Liver (tissue), 9 donors: ENCODE results near the gene KIAA0513. TPM values are rescaled to one million over a fixed set of nuclear protein-coding genes. Genes with fewer than 3 reads are reported as not detected.

Experiments
- DNase-seq: peaks from one replicate; pipeline ENCODE4 v3.0.0-alpha.2; 2017; ENCODE audit warnings: low spot score
- H3K27ac ChIP-seq, 2 donors: one replicate each; pipeline ENCODE4 v1.7.0; 2013; ENCODE audit warnings: inconsistent platforms in 2 of 2, low read length in 2 of 2, control low read depth in 1 of 2, low read depth in 1 of 2, mild to moderate bottlenecking in 1 of 2
- H3K27me3 ChIP-seq, 4 donors: one replicate each; pipeline versions ENCODE4 v1.6.1 to v1.7.0; 2013; ENCODE audit warnings: low read length in 3 of 4, inconsistent platforms in 1 of 4, mild to moderate bottlenecking in 1 of 4, moderate library complexity in 1 of 4; ENCODE audit not compliant: control insufficient read depth in 4 of 4, insufficient read depth in 4 of 4
- H3K36me3 ChIP-seq, 4 donors: one replicate each; pipeline versions ENCODE4 v1.6.1 to v1.7.0; 2013; ENCODE audit warnings: low read length in 3 of 4, mild to moderate bottlenecking in 3 of 4, low read depth in 1 of 4, moderate library complexity in 1 of 4; ENCODE audit not compliant: control insufficient read depth in 4 of 4, insufficient read depth in 3 of 4
- H3K4me1 ChIP-seq, 4 donors: one replicate each; pipeline versions ENCODE4 v1.6.1 to v1.7.0; 2013; ENCODE audit warnings: low read length in 3 of 4, mild to moderate bottlenecking in 3 of 4, moderate library complexity in 1 of 4; ENCODE audit not compliant: control insufficient read depth in 4 of 4, insufficient read depth in 4 of 4
- H3K4me3 ChIP-seq, 3 donors: one replicate each; pipeline versions ENCODE4 v1.6.1 to v1.7.0; 2013; ENCODE audit warnings: low read length in 3 of 3, control low read depth in 1 of 3, low read depth in 1 of 3, mild to moderate bottlenecking in 1 of 3
- H3K9ac ChIP-seq, 2 donors: one replicate each; pipeline ENCODE4 v1.7.0; 2013; ENCODE audit warnings: low read length in 2 of 2, mild to moderate bottlenecking in 2 of 2, moderate library complexity in 2 of 2, control low read depth in 1 of 2, low read depth in 1 of 2
- H3K9me3 ChIP-seq, 4 donors: one replicate each; pipeline versions ENCODE4 v1.6.1 to v1.7.0; 2013; ENCODE audit warnings: low read length in 3 of 4; ENCODE audit not compliant: control insufficient read depth in 4 of 4
- EGR1 ChIP-seq, 2 donors: IDR thresholded peaks; 2 replicates each; pipeline ENCODE4 v1.6.1; 2016 to 2018; ENCODE audit warnings: antibody characterized with exemption in 2 of 2, low read depth in 2 of 2
- FOXA1 ChIP-seq: IDR thresholded peaks from 2 replicates; pipeline ENCODE4 v1.6.1; 2016; ENCODE audit warnings: antibody characterized with exemption
- FOXA2 ChIP-seq: IDR thresholded peaks from 2 replicates; pipeline ENCODE4 v1.6.1; 2016; ENCODE audit warnings: antibody characterized with exemption
- GABPA ChIP-seq, 2 donors: IDR thresholded peaks in 1 of 2; conservative IDR thresholded peaks in 1 of 2; 2 replicates each; pipeline ENCODE4 v1.6.1; 2016; ENCODE audit warnings: antibody characterized with exemption in 2 of 2, mild to moderate bottlenecking in 1 of 2, moderate library complexity in 1 of 2
- HNF4A ChIP-seq, 2 donors: conservative IDR thresholded peaks; 2 replicates each; pipeline ENCODE4 v1.6.1; 2016; ENCODE audit warnings: antibody characterized with exemption in 2 of 2, mild to moderate bottlenecking in 2 of 2
- HNF4G ChIP-seq: IDR thresholded peaks from 2 replicates; pipeline ENCODE4 v1.6.1; 2016; ENCODE audit warnings: antibody characterized with exemption
- JUND ChIP-seq, 2 donors: IDR thresholded peaks; 2 replicates each; pipeline ENCODE4 v1.6.1; 2016; ENCODE audit warnings: antibody characterized with exemption in 2 of 2
- NR2F2 ChIP-seq: IDR thresholded peaks from 2 replicates; pipeline ENCODE4 v1.6.1; 2016; ENCODE audit warnings: antibody characterized with exemption
- RAD21 ChIP-seq, 2 donors: IDR thresholded peaks; 2 replicates each; pipeline ENCODE4 v1.6.1; 2016; ENCODE audit warnings: antibody characterized with exemption in 2 of 2, mild to moderate bottlenecking in 2 of 2
- REST ChIP-seq: IDR thresholded peaks from 2 replicates; pipeline ENCODE4 v1.6.1; 2016; ENCODE audit warnings: antibody characterized with exemption, mild to moderate bottlenecking
- RXRA ChIP-seq, 2 donors: IDR thresholded peaks; 2 replicates each; pipeline ENCODE4 v1.6.1; 2017 to 2018; ENCODE audit warnings: antibody characterized with exemption in 2 of 2, mild to moderate bottlenecking in 1 of 2
- SP1 ChIP-seq: IDR thresholded peaks from 2 replicates; pipeline ENCODE4 v1.6.1; 2018; ENCODE audit warnings: antibody characterized with exemption, mild to moderate bottlenecking
- TAF1 ChIP-seq: conservative IDR thresholded peaks from 2 replicates; pipeline ENCODE4 v1.6.1; 2016; ENCODE audit warnings: antibody characterized with exemption, mild to moderate bottlenecking
- YY1 ChIP-seq: IDR thresholded peaks from 2 replicates; pipeline ENCODE4 v1.6.1; 2016; ENCODE audit warnings: antibody characterized with exemption, mild to moderate bottlenecking
- WGBS: extraction: QIAGEN DNeasy Blood & Tissue Kit; methylation state at CpG from one replicate; pipeline ENCODE4 v1.1.7; 2013; 5-methylcytosine and 5-hydroxymethylcytosine counted together
- polyA plus RNA-seq, 2 donors: library from polyadenylated mRNA; stranded (reverse) in 1 of 2; unstranded in 1 of 2; fragments of 200-250 nt in 1 of 2; fragments of >200 nt in 1 of 2; fragmentation: Nextera tagmentation in 1 of 2; extraction: Ambion mirVana in 1 of 2; gene quantifications; one replicate each; pipeline versions ENCODE4 v1.2.1 to v1.2.3, GENCODE V29; 2013 to 2015
- total RNA-seq, 2 donors: library from RNA; depleted of rRNA; stranded (reverse); fragments of >200 nt; gene quantifications; one replicate each; pipeline ENCODE4 v1.2.3, GENCODE V29; 2014
- TF ChIP-seq, protein P1 (sequence below): fragments of 150-350 bp; IDR thresholded peaks from 2 replicates; pipeline ENCODE4 v1.5.1; 2017; ENCODE audit warnings: improper control_type of control experiment, low read depth, low read length; ENCODE audit not compliant: missing input control
- TF ChIP-seq, protein P2 (sequence below): IDR thresholded peaks from 2 replicates; pipeline ENCODE4 v1.6.1; 2016; ENCODE audit warnings: antibody characterized with exemption
- TF ChIP-seq, protein P3 (sequence below): IDR thresholded peaks from 2 replicates; pipeline ENCODE4 v1.6.1; 2016; ENCODE audit warnings: antibody characterized with exemption
- TF ChIP-seq, protein P4 (sequence below): IDR thresholded peaks from 2 replicates; pipeline ENCODE4 v1.6.1; 2016; ENCODE audit warnings: antibody characterized with exemption
- donor health status: healthy.
- donor health status: healthy.
- donor health status: healthy.
- donor health status: healthy.
- donor health status: healthy.

Gene KIAA0513
- total and polyA plus RNA-seq, 4 donors = 1.5 to 5.9 (median 2.9) TPM

- H3K36me3 ChIP-seq = no peaks in the 10 kb centered on the region
- H3K9ac ChIP-seq = no peak overlapping the region
- no peak overlapping the region for H3K27ac ChIP-seq
Measured at GRCh38 chr16:85017151-85017550, 10.4 kb upstream of the KIAA0513 start.

More at GRCh38 chr16:85017151-85017550, 10.4 kb upstream of the KIAA0513 start:
- Histone ChIP-seq H3K4me1 (peaks cover 0 to 6% (median 0%) of the 10 kb centered on the region in 4 donors), H3K9me3 (no peaks in the 10 kb centered on the region), H3K27me3 (no peaks in the 10 kb centered on the region), H3K4me3 (no peak overlapping the region)
- TF ChIP-seq, protein P1, sequence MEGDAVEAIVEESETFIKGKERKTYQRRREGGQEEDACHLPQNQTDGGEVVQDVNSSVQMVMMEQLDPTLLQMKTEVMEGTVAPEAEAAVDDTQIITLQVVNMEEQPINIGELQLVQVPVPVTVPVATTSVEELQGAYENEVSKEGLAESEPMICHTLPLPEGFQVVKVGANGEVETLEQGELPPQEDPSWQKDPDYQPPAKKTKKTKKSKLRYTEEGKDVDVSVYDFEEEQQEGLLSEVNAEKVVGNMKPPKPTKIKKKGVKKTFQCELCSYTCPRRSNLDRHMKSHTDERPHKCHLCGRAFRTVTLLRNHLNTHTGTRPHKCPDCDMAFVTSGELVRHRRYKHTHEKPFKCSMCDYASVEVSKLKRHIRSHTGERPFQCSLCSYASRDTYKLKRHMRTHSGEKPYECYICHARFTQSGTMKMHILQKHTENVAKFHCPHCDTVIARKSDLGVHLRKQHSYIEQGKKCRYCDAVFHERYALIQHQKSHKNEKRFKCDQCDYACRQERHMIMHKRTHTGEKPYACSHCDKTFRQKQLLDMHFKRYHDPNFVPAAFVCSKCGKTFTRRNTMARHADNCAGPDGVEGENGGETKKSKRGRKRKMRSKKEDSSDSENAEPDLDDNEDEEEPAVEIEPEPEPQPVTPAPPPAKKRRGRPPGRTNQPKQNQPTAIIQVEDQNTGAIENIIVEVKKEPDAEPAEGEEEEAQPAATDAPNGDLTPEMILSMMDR = no peak
- TF ChIP-seq HNF4G = no peak
- no peak for TF ChIP-seq FOXA2
- no peak for TF ChIP-seq NR2F2
- TF ChIP-seq RXRA (IDR thresholded peaks at IDR 0.05) = no peak
- TF ChIP-seq, protein P2, sequence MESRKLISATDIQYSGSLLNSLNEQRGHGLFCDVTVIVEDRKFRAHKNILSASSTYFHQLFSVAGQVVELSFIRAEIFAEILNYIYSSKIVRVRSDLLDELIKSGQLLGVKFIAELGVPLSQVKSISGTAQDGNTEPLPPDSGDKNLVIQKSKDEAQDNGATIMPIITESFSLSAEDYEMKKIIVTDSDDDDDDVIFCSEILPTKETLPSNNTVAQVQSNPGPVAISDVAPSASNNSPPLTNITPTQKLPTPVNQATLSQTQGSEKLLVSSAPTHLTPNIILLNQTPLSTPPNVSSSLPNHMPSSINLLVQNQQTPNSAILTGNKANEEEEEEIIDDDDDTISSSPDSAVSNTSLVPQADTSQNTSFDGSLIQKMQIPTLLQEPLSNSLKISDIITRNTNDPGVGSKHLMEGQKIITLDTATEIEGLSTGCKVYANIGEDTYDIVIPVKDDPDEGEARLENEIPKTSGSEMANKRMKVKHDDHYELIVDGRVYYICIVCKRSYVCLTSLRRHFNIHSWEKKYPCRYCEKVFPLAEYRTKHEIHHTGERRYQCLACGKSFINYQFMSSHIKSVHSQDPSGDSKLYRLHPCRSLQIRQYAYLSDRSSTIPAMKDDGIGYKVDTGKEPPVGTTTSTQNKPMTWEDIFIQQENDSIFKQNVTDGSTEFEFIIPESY = no peak
- TF ChIP-seq, protein P3, sequence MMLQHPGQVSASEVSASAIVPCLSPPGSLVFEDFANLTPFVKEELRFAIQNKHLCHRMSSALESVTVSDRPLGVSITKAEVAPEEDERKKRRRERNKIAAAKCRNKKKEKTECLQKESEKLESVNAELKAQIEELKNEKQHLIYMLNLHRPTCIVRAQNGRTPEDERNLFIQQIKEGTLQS = no peak
- TF ChIP-seq SP1 = no peak
- TF ChIP-seq GABPA (IDR thresholded peaks at IDR 0.05 in 1 of 2, conservative IDR thresholded peaks at IDR 0.05 in 1 of 2) = no peak
- TF ChIP-seq FOXA1 = no peak
- TF ChIP-seq RAD21 (IDR thresholded peaks at IDR 0.05) = no peak
- TF ChIP-seq HNF4A (conservative IDR thresholded peaks at IDR 0.05) = no peak
- TF ChIP-seq EGR1 (IDR thresholded peaks at IDR 0.05; ENCODE audit: low read depth in 2 of 2) = no peak
- no peak for TF ChIP-seq JUND (IDR thresholded peaks at IDR 0.05)
- TF ChIP-seq REST = no peak
- TF ChIP-seq, protein P4, sequence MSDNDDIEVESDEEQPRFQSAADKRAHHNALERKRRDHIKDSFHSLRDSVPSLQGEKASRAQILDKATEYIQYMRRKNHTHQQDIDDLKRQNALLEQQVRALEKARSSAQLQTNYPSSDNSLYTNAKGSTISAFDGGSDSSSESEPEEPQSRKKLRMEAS = no peak
- TF ChIP-seq YY1 = no peak
- TF ChIP-seq TAF1 = no peak
- DNase-seq = no peak
- 80% methylated on average over 4 of the region's 4 CpGs for WGBS
